ENCODE data around the gene LDLRAD1. TPM values are rescaled to one million over a fixed set of nuclear protein-coding genes. Genes with fewer than 3 reads are reported as not detected.

The LDLRAD1 gene
- total and polyA plus RNA-seq, 10 of the 15 experiments (the other 5 are each of a cell fraction or from before 2014, with no cell fraction given): not detected

DNA sequence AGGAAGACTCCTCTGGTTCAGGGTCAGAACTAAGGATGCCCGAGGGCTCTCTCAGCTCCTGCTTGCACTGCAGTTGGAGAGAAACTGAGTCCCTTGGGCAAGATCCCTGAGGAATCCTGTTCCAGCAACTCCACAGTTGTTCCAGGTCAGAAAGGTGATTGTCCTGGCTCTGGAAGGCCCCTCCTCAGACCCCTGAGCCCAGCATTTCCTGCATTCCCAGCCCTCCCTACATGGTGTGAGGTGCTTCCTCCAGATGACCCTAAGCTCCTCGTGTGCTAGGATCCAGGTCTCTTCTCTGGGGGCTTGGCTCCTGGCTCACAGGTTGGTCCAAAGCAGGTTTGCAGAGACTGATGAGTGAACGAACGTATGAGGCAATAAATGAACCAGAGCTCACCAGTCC is 11.5 kb downstream of the LDLRAD1 start:
- FAIRE-seq (no peak), ATAC-seq (no peak), DNase-seq (ENCODE audit: low read depth, low spot score) (no peak)
- SMC1A ChIA-PET (ENCODE audit: uncharacterized antibody, unreplicated experiment): no interaction called here
- H3K4me1 ChIP-seq (ENCODE audit: control insufficient read depth, insufficient read depth, low read length): no peaks in the 10 kb centered on the region
- RAD21 ChIA-PET (ENCODE audit: unreplicated experiment): no interaction called here
- no peaks in the 10 kb centered on the region; the same call in 2 of the 3 replicates for H3K9me3 ChIP-seq (replicated peaks; ENCODE audit: control insufficient read depth, insufficient read depth, low read length)
- no peak for TF ChIP-seq NKRF (conservative IDR thresholded peaks at IDR 0.05)
- TF ChIP-seq HDAC2 (IDR thresholded peaks at IDR 0.05): no peak
- no peak for TF ChIP-seq IRF3 (IDR thresholded peaks at IDR 0.05)
- no peaks in the 10 kb centered on the region; a peak in 1 of 4 replicates for H3K27me3 ChIP-seq (replicated peaks in 1 of 2; ENCODE audit: control insufficient read depth in 2 of 2, insufficient read depth in 2 of 2, low read length in 1 of 2)
- intact Hi-C loops (cut with micrococcal nuclease; ENCODE audit: unreplicated experiment) (no loop called here), in situ Hi-C loops (cut with MboI) (no loop called here)
- H3K36me3 ChIP-seq (ENCODE audit: control insufficient read depth in 2 of 2, insufficient read depth in 2 of 2, low read length in 1 of 2): no peaks in the 10 kb centered on the region
- BruUV-seq (replicated peaks): no TSS peak
- H3K4me3 ChIP-seq: no peak overlapping the region
- H2AFZ ChIP-seq (ENCODE audit: control insufficient read depth, low read depth, low read length): no peak overlapping the region
- H3K27ac ChIP-seq (ENCODE audit: control insufficient read depth, insufficient read depth): no peak overlapping the region
- 40% methylated on average over 4 of the region's 4 CpGs for WGBS (ENCODE audit: insufficient coverage, insufficient replicate concordance, low lambda C conversion rate, missing lambda C conversion rate)
- H3K9ac ChIP-seq (ENCODE audit: control insufficient read depth, insufficient read depth, low read length): no peak overlapping the region
- no peaks in the 10 kb centered on the region for H3K79me2 ChIP-seq (ENCODE audit: control insufficient read depth, insufficient read depth, low read length)
- POLR2A ChIA-PET: no interaction called here
- H3K4me2 ChIP-seq (ENCODE audit: control insufficient read depth, insufficient read depth): no peak overlapping the region
- CTCF ChIA-PET: interaction anchor here (1.2 to 1.9 kb wide), 2 partner anchors 62 to 146 kb away, joined by 3 to 6 read pairs; no protein-coding TSS in a partner anchor
- no peaks in the 10 kb centered on the region for H4K20me1 ChIP-seq (ENCODE audit: control insufficient read depth, insufficient read depth)

- H3K27me3 ChIP-seq (replicated peaks in 1 of 2; ENCODE audit: control insufficient read depth in 2 of 2, insufficient read depth in 2 of 2, low read length in 1 of 2): no peaks in the 10 kb centered on the region
- no peak overlapping the region for H3K27ac ChIP-seq (ENCODE audit: control insufficient read depth, insufficient read depth)
- intact Hi-C loops (cut with micrococcal nuclease; ENCODE audit: unreplicated experiment): no loop called here
- H3K79me2 ChIP-seq (ENCODE audit: control insufficient read depth, insufficient read depth, low read length): no peaks in the 10 kb centered on the region
- WGBS (ENCODE audit: insufficient coverage, insufficient replicate concordance, low lambda C conversion rate, missing lambda C conversion rate): 82% methylated on average over 27 of the region's 27 CpGs
- no peak overlapping the region for H3K9ac ChIP-seq (ENCODE audit: control insufficient read depth, insufficient read depth, low read length)
- no peaks in the 10 kb centered on the region; the same call in 2 of the 3 replicates for H3K9me3 ChIP-seq (replicated peaks; ENCODE audit: control insufficient read depth, insufficient read depth, low read length)
- no peak overlapping the region for H3K4me2 ChIP-seq (ENCODE audit: control insufficient read depth, insufficient read depth)
- ChIA-PET POLR2A (no interaction called here), CTCF (interaction anchor here (0.6 kb wide), 1 partner anchor 14 kb away, joined by 3 read pairs; no protein-coding TSS in a partner anchor), SMC1A (ENCODE audit: uncharacterized antibody, unreplicated experiment) (no interaction called here), RAD21 (ENCODE audit: unreplicated experiment) (no interaction called here)
- no peak overlapping the region for H3K4me3 ChIP-seq
- in situ Hi-C loops (cut with MboI): no loop called here
- ATAC-seq (no peak), FAIRE-seq (no peak), DNase-seq (ENCODE audit: low read depth, low spot score) (no peak)
- no TSS peak for BruUV-seq (replicated peaks)
- H2AFZ ChIP-seq (ENCODE audit: control insufficient read depth, low read depth, low read length): no peak overlapping the region
- no peaks in the 10 kb centered on the region for H3K4me1 ChIP-seq (ENCODE audit: control insufficient read depth, insufficient read depth, low read length)
- H3K36me3 ChIP-seq (ENCODE audit: control insufficient read depth in 2 of 2, insufficient read depth in 2 of 2, low read length in 1 of 2): no peaks in the 10 kb centered on the region
- H4K20me1 ChIP-seq (ENCODE audit: control insufficient read depth, insufficient read depth): no peaks in the 10 kb centered on the region
- TF ChIP-seq ZNF622 (IDR thresholded peaks at IDR 0.05) (no peak), TCF12 (IDR thresholded peaks at IDR 0.05; ENCODE audit: low read depth, low read length) (no peak), REST (IDR thresholded peaks at IDR 0.05; ENCODE audit: low read depth, low read length) (no peak), PAX8 (IDR thresholded peaks at IDR 0.05) (no peak), FOXK2 (IDR thresholded peaks at IDR 0.05) (no peak), TAF1 (IDR thresholded peaks at IDR 0.05; ENCODE audit: borderline replicate concordance, low read depth, low read length) (no peak), CREM (IDR thresholded peaks at IDR 0.05; ENCODE audit: low read depth) (no peak)
Observed at GRCh38 chr1:54004481-54005049, 13.4 kb downstream of the LDLRAD1 start.
